SU-DHL-6 (cell line): Measurements from ENCODE around the gene RNF144A.

ENCODE experiments used
- H2AFZ ChIP-seq: fragments of 200-600 bp; sonication (generic); 2 replicates; pipeline ENCODE4 v1.6.1; 2014; ENCODE audit warnings: low read depth, mild to moderate bottlenecking, moderate library complexity, mixed read lengths, antibody characterized with exemption, low read length; ENCODE audit not compliant: severe bottlenecking
- H3F3A ChIP-seq: fragments of 200-600 bp; shearing (Covaris generic); 2 replicates; pipeline ENCODE4 v1.6.0; 2016; ENCODE audit warnings: antibody characterized with exemption, mild to moderate bottlenecking; ENCODE audit not compliant: insufficient read depth
- H3K27ac ChIP-seq: fragments of 200-600 bp; sonication (generic); 2 replicates; pipeline ENCODE4 v1.5.1; 2016; ENCODE audit warnings: low read depth, mild to moderate bottlenecking, low read length, moderate library complexity, mixed read lengths
- H3K27me3 ChIP-seq: fragments of 200-600 bp; sonication (generic), shearing (Covaris generic); 2 replicates; pipeline ENCODE4 v1.6.0; 2014; ENCODE audit warnings: mild to moderate bottlenecking, low read length
- H3K36me3 ChIP-seq: fragments of 200-600 bp; sonication (generic); 2 replicates; pipeline ENCODE4 v1.6.1; 2014; ENCODE audit warnings: mild to moderate bottlenecking, low read length, mixed read lengths
- H3K4me2 ChIP-seq: fragments of 300-600, 200-600 bp; shearing (Covaris generic), sonication (generic); 2 replicates; pipeline ENCODE4 v1.6.0; 2014; ENCODE audit warnings: low read length, low read depth, mild to moderate bottlenecking; ENCODE audit not compliant: poor library complexity, severe bottlenecking
- H3K4me3 ChIP-seq: fragments of 200-600 bp; sonication (generic); 2 replicates; pipeline ENCODE4 v1.5.1; 2014; ENCODE audit warnings: antibody characterized with exemption, low read length, mild to moderate bottlenecking, mixed read lengths; ENCODE audit not compliant: insufficient read depth, poor library complexity, severe bottlenecking
- H3K79me2 ChIP-seq: fragments of 200-600 bp; sonication (generic); 2 replicates; pipeline ENCODE4 v1.6.1; 2014; ENCODE audit warnings: mild to moderate bottlenecking, low read length, moderate library complexity; ENCODE audit not compliant: insufficient read depth
- H3K9ac ChIP-seq: fragments of 200-600 bp; sonication (generic); 2 replicates; pipeline ENCODE4 v1.7.0; 2014; ENCODE audit warnings: mild to moderate bottlenecking, low read length
- H3K9me2 ChIP-seq: fragments of 200-600 bp; sonication (generic); replicated peaks from 2 replicates; pipeline ENCODE4 v1.6.1; 2014; ENCODE audit warnings: low read length; ENCODE audit not compliant: insufficient read depth
- H3K9me3 ChIP-seq: fragments of 200-600 bp; sonication (generic); 2 replicates; pipeline ENCODE4 v1.6.1; 2014; ENCODE audit warnings: low read length, mixed read lengths; ENCODE audit not compliant: insufficient read depth
- H4K20me1 ChIP-seq: fragments of 200-600 bp; sonication (generic); 2 replicates; pipeline ENCODE4 v1.6.1; 2014; ENCODE audit warnings: low read depth, mild to moderate bottlenecking, antibody characterized with exemption, low read length, moderate library complexity, mixed read lengths
- CTCF ChIP-seq: fragments of 200-600 bp; sonication (generic); IDR thresholded peaks from one replicate; pipeline ENCODE4 v1.5.1; 2017; ENCODE audit warnings: antibody characterized with exemption, mild to moderate bottlenecking, low read length, moderate library complexity; ENCODE audit not compliant: insufficient read depth, poor library complexity, severe bottlenecking
- EZH2phosphoT487 ChIP-seq: fragments of 200-600 bp; sonication (generic), shearing (Covaris generic); conservative IDR thresholded peaks from 2 replicates; pipeline ENCODE4 v1.6.1; 2018; ENCODE audit warnings: mild to moderate bottlenecking, antibody characterized with exemption, low read length, moderate library complexity, mixed read lengths

The RNF144A gene

GRCh38 chr2:6993229-6993640 is 76.0 kb downstream of the RNF144A start:
- TF ChIP-seq CTCF (no peak), EZH2phosphoT487 (no peak)
- Histone ChIP-seq H3K4me3 (no peak overlapping the region), H3K9ac (no peak overlapping the region), H3K27ac (no peak overlapping the region), H3K36me3 (no peaks in the 10 kb centered on the region), H3K9me2 (no peaks in the 10 kb centered on the region), H3K9me3 (no peaks in the 10 kb centered on the region), H3K79me2 (no peaks in the 10 kb centered on the region), H4K20me1 (no peaks in the 10 kb centered on the region), H3F3A (no peaks in the 10 kb centered on the region), H3K27me3 (no peaks in the 10 kb centered on the region), H2AFZ (no peak overlapping the region), H3K4me2 (no peak overlapping the region)

GRCh38 chr2:6993936-6994335 is 76.7 kb downstream of the RNF144A start:
- H3K9me3 ChIP-seq: no peaks in the 10 kb centered on the region
- H3K4me2 ChIP-seq: no peak overlapping the region
- no peaks in the 10 kb centered on the region for H3K79me2 ChIP-seq
- H2AFZ ChIP-seq: no peak overlapping the region
- H3K9ac ChIP-seq: no peak overlapping the region
- no peak overlapping the region for H3K27ac ChIP-seq
- H3K27me3 ChIP-seq: no peaks in the 10 kb centered on the region
- TF ChIP-seq CTCF: no peak
- TF ChIP-seq EZH2phosphoT487: no peak
- H3K9me2 ChIP-seq: no peaks in the 10 kb centered on the region
- no peaks in the 10 kb centered on the region for H3K36me3 ChIP-seq
- H3K4me3 ChIP-seq: no peak overlapping the region
- H3F3A ChIP-seq: no peaks in the 10 kb centered on the region
- H4K20me1 ChIP-seq: no peaks in the 10 kb centered on the region

GRCh38 chr2:6994536-6995128 is 77.4 kb downstream of the RNF144A start:
- H3K79me2 ChIP-seq: no peaks in the 10 kb centered on the region
- no peaks in the 10 kb centered on the region for H3K27me3 ChIP-seq
- no peaks in the 10 kb centered on the region for H3K36me3 ChIP-seq
- no peak overlapping the region for H3K4me3 ChIP-seq
- H3K9me3 ChIP-seq: no peaks in the 10 kb centered on the region
- no peak overlapping the region for H2AFZ ChIP-seq
- TF ChIP-seq CTCF (no peak), EZH2phosphoT487 (no peak)
- H3K9me2 ChIP-seq: no peaks in the 10 kb centered on the region
- no peak overlapping the region for H3K27ac ChIP-seq
- no peaks in the 10 kb centered on the region for H4K20me1 ChIP-seq
- H3F3A ChIP-seq: no peaks in the 10 kb centered on the region
- no peak overlapping the region for H3K9ac ChIP-seq
- no peak overlapping the region for H3K4me2 ChIP-seq
